Liver (tissue), 9 donors: ENCODE measurements around the gene ERC1. TPM values are rescaled to one million over a fixed set of nuclear protein-coding genes. Genes with fewer than 3 reads are reported as not detected.

Source experiments
- DNase-seq: peaks from one replicate; pipeline ENCODE4 v3.0.0-alpha.2; 2017; ENCODE audit warnings: low spot score
- H3K27ac ChIP-seq, 2 donors: one replicate each; pipeline ENCODE4 v1.7.0; 2013; ENCODE audit warnings: inconsistent platforms in 2 of 2, low read length in 2 of 2, control low read depth in 1 of 2, low read depth in 1 of 2, mild to moderate bottlenecking in 1 of 2
- H3K27me3 ChIP-seq, 4 donors: one replicate each; pipeline versions ENCODE4 v1.6.1 to v1.7.0; 2013; ENCODE audit warnings: low read length in 3 of 4, inconsistent platforms in 1 of 4, mild to moderate bottlenecking in 1 of 4, moderate library complexity in 1 of 4; ENCODE audit not compliant: control insufficient read depth in 4 of 4, insufficient read depth in 4 of 4
- H3K36me3 ChIP-seq, 4 donors: one replicate each; pipeline versions ENCODE4 v1.6.1 to v1.7.0; 2013; ENCODE audit warnings: low read length in 3 of 4, mild to moderate bottlenecking in 3 of 4, low read depth in 1 of 4, moderate library complexity in 1 of 4; ENCODE audit not compliant: control insufficient read depth in 4 of 4, insufficient read depth in 3 of 4
- H3K4me1 ChIP-seq, 4 donors: one replicate each; pipeline versions ENCODE4 v1.6.1 to v1.7.0; 2013; ENCODE audit warnings: low read length in 3 of 4, mild to moderate bottlenecking in 3 of 4, moderate library complexity in 1 of 4; ENCODE audit not compliant: control insufficient read depth in 4 of 4, insufficient read depth in 4 of 4
- H3K4me3 ChIP-seq, 3 donors: one replicate each; pipeline versions ENCODE4 v1.6.1 to v1.7.0; 2013; ENCODE audit warnings: low read length in 3 of 3, control low read depth in 1 of 3, low read depth in 1 of 3, mild to moderate bottlenecking in 1 of 3
- H3K9ac ChIP-seq, 2 donors: one replicate each; pipeline ENCODE4 v1.7.0; 2013; ENCODE audit warnings: low read length in 2 of 2, mild to moderate bottlenecking in 2 of 2, moderate library complexity in 2 of 2, control low read depth in 1 of 2, low read depth in 1 of 2
- H3K9me3 ChIP-seq, 4 donors: one replicate each; pipeline versions ENCODE4 v1.6.1 to v1.7.0; 2013; ENCODE audit warnings: low read length in 3 of 4; ENCODE audit not compliant: control insufficient read depth in 4 of 4
- ATF3 ChIP-seq: IDR thresholded peaks from 2 replicates; pipeline ENCODE4 v1.6.1; 2016; ENCODE audit warnings: antibody characterized with exemption
- FOXA1 ChIP-seq: IDR thresholded peaks from 2 replicates; pipeline ENCODE4 v1.6.1; 2016; ENCODE audit warnings: antibody characterized with exemption
- GABPA ChIP-seq, 2 donors: IDR thresholded peaks in 1 of 2; conservative IDR thresholded peaks in 1 of 2; 2 replicates each; pipeline ENCODE4 v1.6.1; 2016; ENCODE audit warnings: antibody characterized with exemption in 2 of 2, mild to moderate bottlenecking in 1 of 2, moderate library complexity in 1 of 2
- HNF4A ChIP-seq, 2 donors: conservative IDR thresholded peaks; 2 replicates each; pipeline ENCODE4 v1.6.1; 2016; ENCODE audit warnings: antibody characterized with exemption in 2 of 2, mild to moderate bottlenecking in 2 of 2
- JUND ChIP-seq, 2 donors: IDR thresholded peaks; 2 replicates each; pipeline ENCODE4 v1.6.1; 2016; ENCODE audit warnings: antibody characterized with exemption in 2 of 2
- RAD21 ChIP-seq, 2 donors: IDR thresholded peaks; 2 replicates each; pipeline ENCODE4 v1.6.1; 2016; ENCODE audit warnings: antibody characterized with exemption in 2 of 2, mild to moderate bottlenecking in 2 of 2
- REST ChIP-seq: IDR thresholded peaks from 2 replicates; pipeline ENCODE4 v1.6.1; 2016; ENCODE audit warnings: antibody characterized with exemption, mild to moderate bottlenecking
- RXRA ChIP-seq, 2 donors: IDR thresholded peaks; 2 replicates each; pipeline ENCODE4 v1.6.1; 2017 to 2018; ENCODE audit warnings: antibody characterized with exemption in 2 of 2, mild to moderate bottlenecking in 1 of 2
- SP1 ChIP-seq: IDR thresholded peaks from 2 replicates; pipeline ENCODE4 v1.6.1; 2018; ENCODE audit warnings: antibody characterized with exemption, mild to moderate bottlenecking
- WGBS: extraction: QIAGEN DNeasy Blood & Tissue Kit; methylation state at CpG from one replicate; pipeline ENCODE4 v1.1.7; 2013; 5-methylcytosine and 5-hydroxymethylcytosine counted together
- polyA plus RNA-seq, 2 donors: library from polyadenylated mRNA; stranded (reverse) in 1 of 2; unstranded in 1 of 2; fragments of 200-250 nt in 1 of 2; fragments of >200 nt in 1 of 2; fragmentation: Nextera tagmentation in 1 of 2; extraction: Ambion mirVana in 1 of 2; gene quantifications; one replicate each; pipeline versions ENCODE4 v1.2.1 to v1.2.3, GENCODE V29; 2013 to 2015
- total RNA-seq, 2 donors: library from RNA; depleted of rRNA; stranded (reverse); fragments of >200 nt; gene quantifications; one replicate each; pipeline ENCODE4 v1.2.3, GENCODE V29; 2014
- TF ChIP-seq, protein P1 (sequence below): IDR thresholded peaks from 2 replicates; pipeline ENCODE4 v1.6.1; 2016; ENCODE audit warnings: antibody characterized with exemption
- TF ChIP-seq, protein P2 (sequence below): IDR thresholded peaks from 2 replicates; pipeline ENCODE4 v1.6.1; 2016; ENCODE audit warnings: antibody characterized with exemption
- donor health status: healthy.
- donor health status: healthy.
- donor health status: healthy.
- donor health status: healthy.
- donor health status: healthy.

The ERC1 gene
- total and polyA plus RNA-seq, 4 donors: 6.2 to 50.2 (median 10.3) TPM

DNA sequence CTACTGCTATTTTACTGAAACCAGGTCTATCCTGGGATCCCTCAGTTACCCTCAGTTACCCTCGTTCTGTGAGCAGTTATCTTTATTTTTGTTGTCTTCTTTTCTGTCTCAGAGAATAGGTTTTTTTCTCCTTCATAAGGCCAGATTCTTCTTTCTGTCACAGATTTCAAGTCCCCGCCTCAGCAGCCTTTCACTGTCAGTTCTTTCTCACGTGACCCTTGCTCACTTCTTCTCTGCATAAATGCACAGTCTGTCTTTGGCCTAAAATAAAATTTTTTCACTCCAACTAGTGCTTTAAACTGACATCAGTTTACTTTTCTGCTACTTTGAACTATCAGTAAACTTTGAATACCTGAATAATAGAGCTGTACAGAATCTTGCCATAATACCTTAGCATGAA lies 299.7 kb downstream of the ERC1 start:
- Histone ChIP-seq H3K4me3 (no peak overlapping the region), H3K9me3 (no peaks in the 10 kb centered on the region), H3K4me1 (no peaks in the 10 kb centered on the region), H3K27me3 (no peaks in the 10 kb centered on the region), H3K36me3 (peaks cover 0 to 7% (median 2%) of the 10 kb centered on the region in 4 donors), H3K9ac (no peak overlapping the region), H3K27ac (no peak overlapping the region)
- TF ChIP-seq, protein P1, sequence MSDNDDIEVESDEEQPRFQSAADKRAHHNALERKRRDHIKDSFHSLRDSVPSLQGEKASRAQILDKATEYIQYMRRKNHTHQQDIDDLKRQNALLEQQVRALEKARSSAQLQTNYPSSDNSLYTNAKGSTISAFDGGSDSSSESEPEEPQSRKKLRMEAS: no peak
- TF ChIP-seq ATF3 (no peak), RXRA (IDR thresholded peaks at IDR 0.05) (no peak), FOXA1 (no peak), REST (no peak), RAD21 (IDR thresholded peaks at IDR 0.05) (no peak), JUND (IDR thresholded peaks at IDR 0.05) (no peak), SP1 (no peak)
- TF ChIP-seq, protein P2, sequence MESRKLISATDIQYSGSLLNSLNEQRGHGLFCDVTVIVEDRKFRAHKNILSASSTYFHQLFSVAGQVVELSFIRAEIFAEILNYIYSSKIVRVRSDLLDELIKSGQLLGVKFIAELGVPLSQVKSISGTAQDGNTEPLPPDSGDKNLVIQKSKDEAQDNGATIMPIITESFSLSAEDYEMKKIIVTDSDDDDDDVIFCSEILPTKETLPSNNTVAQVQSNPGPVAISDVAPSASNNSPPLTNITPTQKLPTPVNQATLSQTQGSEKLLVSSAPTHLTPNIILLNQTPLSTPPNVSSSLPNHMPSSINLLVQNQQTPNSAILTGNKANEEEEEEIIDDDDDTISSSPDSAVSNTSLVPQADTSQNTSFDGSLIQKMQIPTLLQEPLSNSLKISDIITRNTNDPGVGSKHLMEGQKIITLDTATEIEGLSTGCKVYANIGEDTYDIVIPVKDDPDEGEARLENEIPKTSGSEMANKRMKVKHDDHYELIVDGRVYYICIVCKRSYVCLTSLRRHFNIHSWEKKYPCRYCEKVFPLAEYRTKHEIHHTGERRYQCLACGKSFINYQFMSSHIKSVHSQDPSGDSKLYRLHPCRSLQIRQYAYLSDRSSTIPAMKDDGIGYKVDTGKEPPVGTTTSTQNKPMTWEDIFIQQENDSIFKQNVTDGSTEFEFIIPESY: no peak
- DNase-seq: no peak
- WGBS: 94% methylated on average over 3 of the region's 3 CpGs

DNA sequence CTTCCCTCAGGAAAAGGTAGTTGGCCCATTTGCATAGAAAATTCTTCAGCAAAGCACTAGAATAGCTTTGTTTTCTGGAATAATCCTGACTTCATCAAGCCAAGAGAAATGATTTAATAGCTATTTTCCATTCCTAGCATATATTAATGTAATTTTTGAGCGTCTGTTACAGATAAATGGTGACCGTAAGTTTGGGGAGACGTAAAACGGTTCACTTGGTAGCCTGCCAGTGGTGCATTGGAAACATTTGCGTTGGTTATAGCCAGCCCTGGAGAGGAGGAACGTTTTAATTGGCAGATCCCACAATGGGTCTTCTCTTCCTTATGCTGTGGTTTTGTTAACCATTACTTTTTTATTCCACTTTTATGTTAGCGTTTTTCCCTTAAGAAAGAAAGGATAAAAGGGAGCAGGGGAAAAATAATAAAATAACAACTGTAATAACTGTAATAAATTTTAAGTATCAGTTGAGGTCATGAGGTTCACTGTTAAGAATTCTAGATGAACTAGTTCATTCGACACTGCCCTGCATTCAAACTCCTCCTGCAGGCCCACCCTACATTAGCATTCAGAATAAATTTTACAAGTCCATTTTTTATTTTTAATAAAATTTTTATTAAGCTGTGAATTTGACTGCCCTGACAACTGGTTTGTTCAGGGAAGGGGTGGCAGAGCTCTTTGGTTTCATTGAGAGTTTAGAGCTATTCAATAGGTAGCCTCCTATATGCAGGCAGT lies 300.7 kb downstream of the ERC1 start:
- no peak overlapping the region for H3K4me3 ChIP-seq
- peaks cover 0 to 1% (median 0%) of the 10 kb centered on the region in 4 donors for H3K4me1 ChIP-seq
- peaks cover 0 to 7% (median 2%) of the 10 kb centered on the region in 4 donors for H3K36me3 ChIP-seq
- H3K9ac ChIP-seq: no peak overlapping the region
- no peaks in the 10 kb centered on the region for H3K27me3 ChIP-seq
- H3K9me3 ChIP-seq: no peaks in the 10 kb centered on the region
- TF ChIP-seq FOXA1 (no peak), REST (no peak), JUND (IDR thresholded peaks at IDR 0.05) (no peak), HNF4A (conservative IDR thresholded peaks at IDR 0.05) (no peak), SP1 (no peak), GABPA (IDR thresholded peaks at IDR 0.05 in 1 of 2, conservative IDR thresholded peaks at IDR 0.05 in 1 of 2) (no peak)
- TF ChIP-seq, protein P1: no peak
- DNase-seq: no peak
- WGBS: 92% methylated on average over 8 of the region's 8 CpGs
- H3K27ac ChIP-seq: no peak overlapping the region
